B cell (primary cell): ENCODE data around the gene E2F2. TPM values are rescaled to one million over a fixed set of nuclear protein-coding genes. Genes with fewer than 3 reads are reported as not detected.
A peak's percentile ranks its signal among the peaks of the same experiment; 100 is the strongest.

Source experiments
- ATAC-seq: fragments of 200-7000 bp; cut with Tn5 transposase; one replicate; pipeline ENCODE4 v1.10.0; 2021; ENCODE audit warnings: low read depth, mild to moderate bottlenecking, moderate number of reproducible peaks, moderate library complexity
- CTCF ChIA-PET: fragments of 350-600 bp; sonication (Branson Sonifier 250); formaldehyde crosslinking; loops from one replicate; lab custom pipeline; 2021; ENCODE audit warnings: antibody characterized with exemption, inconsistent platforms; lab: Charles Lee
- POLR2A ChIA-PET: fragments of 350-600 bp; sonication (Branson Sonifier 250); formaldehyde crosslinking; loops from one replicate; lab custom pipeline; 2021; ENCODE audit warnings: antibody characterized with exemption; lab: Charles Lee
- DNase-seq: peaks from one replicate; pipeline ENCODE4 v3.0.0; 2013
- H2AFZ ChIP-seq: 2 replicates; pipeline ENCODE4 v1.6.1; 2012; ENCODE audit warnings: mild to moderate bottlenecking, low read depth, low read length; ENCODE audit not compliant: insufficient read depth, poor library complexity, severe bottlenecking
- H3K27ac ChIP-seq, 2 donors: 1 replicate in 1 of 2; 2 replicates in 1 of 2; pipeline ENCODE4 v1.5.1; 2012 to 2013; ENCODE audit warnings: low read length in 2 of 2, mild to moderate bottlenecking in 2 of 2, moderate library complexity in 1 of 2
- H3K27me3 ChIP-seq, 4 experiments: fragments of 200-600 bp in 1 of 4; sonication (generic) in 1 of 4; replicated peaks in 1 of 4; 1 replicate in 2 of 4; 2 replicates in 2 of 4; pipeline versions ENCODE4 v1.6.1 to v1.7.0; 2013 to 2016; ENCODE audit warnings: low read length in 3 of 4, mild to moderate bottlenecking in 2 of 4, mixed read lengths in 1 of 4, moderate library complexity in 1 of 4; ENCODE audit not compliant: insufficient read depth in 4 of 4, control insufficient read depth in 3 of 4; ENCODE audit errors: control extremely low read depth in 1 of 4
- H3K36me3 ChIP-seq, 2 experiments: replicated peaks in 1 of 2; 1 replicate in 1 of 2; 2 replicates in 1 of 2; pipeline versions ENCODE4 v1.6.1 to v1.7.1; 2013; ENCODE audit warnings: low read length in 1 of 2; ENCODE audit not compliant: insufficient read depth in 2 of 2, control insufficient read depth in 1 of 2; ENCODE audit errors: control extremely low read depth in 1 of 2, extremely low read depth in 1 of 2
- H3K4me1 ChIP-seq, 2 donors: fragments of 200-600 bp in 1 of 2; sonication (generic) in 1 of 2; 1 replicate in 1 of 2; 2 replicates in 1 of 2; pipeline versions ENCODE4 v1.5.1 to v1.6.1; 2013 to 2017; ENCODE audit warnings: low read length in 2 of 2; ENCODE audit not compliant: control insufficient read depth in 2 of 2, insufficient read depth in 2 of 2
- H3K4me2 ChIP-seq: replicated peaks from 2 replicates; pipeline ENCODE3; 2012; ENCODE audit warnings: mild to moderate bottlenecking, low read depth, low read length; ENCODE audit not compliant: poor library complexity, severe bottlenecking
- H3K4me3 ChIP-seq, 5 experiments: fragments of 200-600 bp in 1 of 5; sonication (generic) in 1 of 5; 1 replicate in 3 of 5; 2 replicates in 2 of 5; pipeline versions ENCODE4 v1.5.1 to v1.7.0; 2011 to 2016; ENCODE audit warnings: low read length in 4 of 5, mild to moderate bottlenecking in 4 of 5, low read depth in 2 of 5, control low read depth in 1 of 5, moderate library complexity in 1 of 5; ENCODE audit not compliant: insufficient read depth in 1 of 5; ENCODE audit errors: control extremely low read depth in 1 of 5, extremely low read depth in 1 of 5
- H3K79me2 ChIP-seq: fragments of 200-600 bp; sonication (generic); one replicate; pipeline ENCODE4 v1.6.0; 2016; ENCODE audit warnings: low read length; ENCODE audit not compliant: control insufficient read depth, insufficient read depth
- H3K9ac ChIP-seq: fragments of 200-600 bp; sonication (generic); 2 replicates; pipeline ENCODE4 v1.6.1; 2017; ENCODE audit warnings: mild to moderate bottlenecking, low read length, moderate library complexity
- H3K9me3 ChIP-seq, 3 donors: one replicate each; pipeline versions ENCODE4 v1.6.1 to v1.7.1; 2013; ENCODE audit warnings: low read length in 2 of 3; ENCODE audit not compliant: control insufficient read depth in 2 of 3, insufficient read depth in 1 of 3; ENCODE audit errors: control extremely low read depth in 1 of 3
- H4K20me1 ChIP-seq: 2 replicates; pipeline ENCODE4 v1.6.0; 2012; ENCODE audit warnings: mild to moderate bottlenecking, low read length; ENCODE audit not compliant: insufficient read depth, control insufficient read depth, poor library complexity, severe bottlenecking
- H3K27ac Mint-ChIP-seq: one replicate; pipeline ENCODE4 v1.8.0; 2021; ENCODE audit warnings: mixed read lengths
- H3K27me3 Mint-ChIP-seq: one replicate; pipeline ENCODE4 v1.8.0; 2021; ENCODE audit warnings: mixed read lengths
- H3K4me1 Mint-ChIP-seq: one replicate; pipeline ENCODE4 v1.8.0; 2021; ENCODE audit warnings: mixed read lengths
- H3K4me3 Mint-ChIP-seq: one replicate; pipeline ENCODE4 v1.8.0; 2021; ENCODE audit warnings: mixed read lengths
- H3K9me3 Mint-ChIP-seq: one replicate; pipeline ENCODE4 v1.8.0; 2022; ENCODE audit warnings: mixed read lengths; ENCODE audit not compliant: insufficient read depth
- EZH2 ChIP-seq: IDR thresholded peaks from 2 replicates; pipeline ENCODE4 v1.6.1; 2012; ENCODE audit warnings: borderline replicate concordance, low read depth, mild to moderate bottlenecking, moderate library complexity, low read length; ENCODE audit not compliant: insufficient read depth, poor library complexity, severe bottlenecking
- WGBS: methylation state at CpG from one replicate; pipeline ENCODE4 v1.1.5; 2013; ENCODE audit warnings: missing lambda C conversion rate; ENCODE audit not compliant: insufficient coverage; 5-methylcytosine and 5-hydroxymethylcytosine counted together
- intact Hi-C: fragments of 100-400 bp; cut with micrococcal nuclease; formaldehyde crosslinking; loops from one replicate; pipeline ENCODE4 v1.10.0; 2022
- polyA plus RNA-seq: library from polyadenylated mRNA; depleted of rRNA; stranded (reverse); fragments of >200 nt; gene quantifications from 2 replicates; pipeline ENCODE4 v1.2.3, GENCODE V29; 2012
- total RNA-seq, 2 donors: library from RNA; stranded (reverse); fragments of 120-200 nt in 1 of 2; gene quantifications; 1 replicate in 1 of 2; 2 replicates in 1 of 2; pipeline versions ENCODE4 v1.2.3 to v1.2.4, GENCODE V29; 2013 to 2022
- TF ChIP-seq, protein P1 (sequence below): fragments of 200-600 bp; IDR thresholded peaks from one replicate; pipeline ENCODE4 v1.8.0; 2022; ENCODE audit warnings: antibody characterized with exemption, mild to moderate bottlenecking

The E2F2 gene
- total and polyA plus RNA-seq, 2 donors (not counting 1 experiment from before 2014, with no cell fraction given): 2.4 to 3.2 TPM

DNA sequence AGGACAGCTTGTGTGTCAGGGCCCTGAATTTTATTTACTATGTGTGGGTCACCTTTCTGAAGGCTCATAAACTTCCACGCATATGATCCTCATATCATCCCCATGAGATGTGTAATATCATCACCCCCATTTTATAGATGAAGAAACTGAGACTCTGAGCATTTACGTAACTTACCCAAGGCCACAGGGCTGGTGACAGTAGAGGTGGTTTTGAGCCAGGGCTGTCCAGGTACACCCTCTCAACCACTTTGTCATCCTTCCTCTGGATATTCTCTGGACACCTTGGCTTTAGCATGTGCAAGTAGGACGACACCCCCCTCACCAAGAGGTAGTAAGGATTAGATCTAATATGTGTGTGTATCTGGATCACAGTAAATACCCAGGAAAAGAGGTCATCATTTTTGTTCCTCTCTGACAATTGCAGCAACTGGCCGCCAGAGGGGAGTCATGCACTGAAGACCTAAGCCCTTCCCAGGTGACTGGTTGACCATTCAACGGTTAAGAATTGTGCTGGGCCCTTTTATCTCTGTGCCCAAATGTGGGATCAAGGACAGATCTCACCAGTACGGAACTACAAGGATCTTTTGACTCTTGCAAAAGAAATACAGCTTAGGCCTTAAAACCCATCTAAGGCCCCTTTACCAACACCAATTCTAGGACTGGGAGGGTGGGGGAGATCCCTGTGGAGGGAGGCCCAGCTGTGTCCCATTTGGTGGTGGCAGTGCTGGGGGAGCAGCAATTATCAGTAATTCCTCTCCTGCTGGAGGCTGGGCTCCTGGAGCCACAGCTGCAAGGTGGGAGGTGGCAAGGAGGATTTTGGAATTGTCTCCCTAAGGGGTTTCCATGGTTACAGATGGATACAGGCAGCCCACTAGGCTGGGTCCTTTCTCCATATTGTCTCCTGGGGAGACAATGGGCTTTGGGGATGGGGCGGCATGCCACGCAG, 13.7 kb upstream of the E2F2 start:
- Mint-ChIP-seq H3K9me3 (no peaks in the 10 kb centered on the region), H3K4me1 (peaks cover 34% of the 10 kb centered on the region), H3K27ac (peak overlapping the region; percentile 22), H3K4me3 (no peak overlapping the region), H3K27me3 (no peaks in the 10 kb centered on the region)
- H3K9me3 ChIP-seq: no peaks in the 10 kb centered on the region
- H2AFZ ChIP-seq: peak overlapping the region; percentile 26
- no peaks in the 10 kb centered on the region for H3K27me3 ChIP-seq
- H3K9ac ChIP-seq: no peak overlapping the region
- no peak overlapping the region for H3K27ac ChIP-seq
- ChIA-PET CTCF (interaction anchor here (0.6 to 41.7 kb wide), 48 partner anchors 9 to 1415 kb away, joined by 3 to 1420 read pairs (median 4); partner anchors contain the start of genes ASAP3, E2F2, HNRNPR and ID3), POLR2A (interaction anchor here (0.6 to 5.8 kb wide), 9 partner anchors 10 to 194 kb away, joined by 3 to 46 read pairs (median 5); partner anchors contain the start of gene ID3)
- ATAC-seq: peak; percentile 37
- no peak for TF ChIP-seq EZH2
- TF ChIP-seq, protein P1, sequence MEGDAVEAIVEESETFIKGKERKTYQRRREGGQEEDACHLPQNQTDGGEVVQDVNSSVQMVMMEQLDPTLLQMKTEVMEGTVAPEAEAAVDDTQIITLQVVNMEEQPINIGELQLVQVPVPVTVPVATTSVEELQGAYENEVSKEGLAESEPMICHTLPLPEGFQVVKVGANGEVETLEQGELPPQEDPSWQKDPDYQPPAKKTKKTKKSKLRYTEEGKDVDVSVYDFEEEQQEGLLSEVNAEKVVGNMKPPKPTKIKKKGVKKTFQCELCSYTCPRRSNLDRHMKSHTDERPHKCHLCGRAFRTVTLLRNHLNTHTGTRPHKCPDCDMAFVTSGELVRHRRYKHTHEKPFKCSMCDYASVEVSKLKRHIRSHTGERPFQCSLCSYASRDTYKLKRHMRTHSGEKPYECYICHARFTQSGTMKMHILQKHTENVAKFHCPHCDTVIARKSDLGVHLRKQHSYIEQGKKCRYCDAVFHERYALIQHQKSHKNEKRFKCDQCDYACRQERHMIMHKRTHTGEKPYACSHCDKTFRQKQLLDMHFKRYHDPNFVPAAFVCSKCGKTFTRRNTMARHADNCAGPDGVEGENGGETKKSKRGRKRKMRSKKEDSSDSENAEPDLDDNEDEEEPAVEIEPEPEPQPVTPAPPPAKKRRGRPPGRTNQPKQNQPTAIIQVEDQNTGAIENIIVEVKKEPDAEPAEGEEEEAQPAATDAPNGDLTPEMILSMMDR: peak; percentile 93
- H3K79me2 ChIP-seq: peaks cover 6% of the 10 kb centered on the region
- peaks cover 29 to 40% of the 10 kb centered on the region in 2 donors for H3K4me1 ChIP-seq
- H3K4me2 ChIP-seq: peak overlapping the region; percentile 53
- H4K20me1 ChIP-seq: no peaks in the 10 kb centered on the region
- intact Hi-C loops: loop anchor here (1.0 to 10.0 kb wide), 5 partner anchors 10 to 380 kb away; partner anchors contain the start of genes LUZP1 and RPL11
- no peak overlapping the region for H3K4me3 ChIP-seq
- H3K36me3 ChIP-seq: no peaks in the 10 kb centered on the region
- WGBS: 48% methylated on average over 4 of the region's 8 CpGs
- DNase-seq: peak; percentile 85
